AG04449 (cell line): ENCODE measurements around the gene SPACA7.

Experiments
- CTCF ChIA-PET: fragments of 350-600 bp; formaldehyde crosslinking; extraction: SDS; loops from one replicate; lab custom pipeline; 2021; ENCODE audit warnings: antibody characterized with exemption; lab: Yijun Ruan, JAX
- POLR2A ChIA-PET: fragments of 400-600, 350-600 bp; formaldehyde crosslinking; extraction: SDS; loops from one replicate; lab custom pipeline; 2020; ENCODE audit warnings: antibody characterized with exemption, inconsistent platforms; lab: Yijun Ruan, JAX
- DNase-seq: peaks from one replicate; pipeline ENCODE4 v3.0.0-alpha.2; 2010; ENCODE audit warnings: low read depth, low spot score
- H3K4me3 ChIP-seq: 2 replicates; pipeline ENCODE4 v1.5.1; 2011; ENCODE audit warnings: low read depth, mild to moderate bottlenecking, control low read depth, low read length
- CTCF ChIP-seq: IDR thresholded peaks from one replicate; pipeline ENCODE4 v1.5.1; 2011; ENCODE audit warnings: mild to moderate bottlenecking, moderate library complexity, low read length, control low read depth, inconsistent platforms; ENCODE audit not compliant: insufficient read depth; ENCODE audit errors: missing control alignments

Gene SPACA7

GRCh38 chr13:112348642-112349345, 27.4 kb upstream of the SPACA7 start:
- TF ChIP-seq CTCF, result no peak
- H3K4me3 ChIP-seq, result no peak overlapping the region
- ChIA-PET CTCF (no interaction called here), POLR2A (no interaction called here)
- DNase-seq, result no peak

GRCh38 chr13:112349681-112350080, 26.5 kb upstream of the SPACA7 start:
- no peak for TF ChIP-seq CTCF
- no peak overlapping the region for H3K4me3 ChIP-seq
- ChIA-PET CTCF (no interaction called here), POLR2A (no interaction called here)
- DNase-seq, result no peak

GRCh38 chr13:112350300-112350699, 25.9 kb upstream of the SPACA7 start:
- POLR2A ChIA-PET, result no interaction called here
- DNase-seq, result no peak
- TF ChIP-seq CTCF, result no peak
- CTCF ChIA-PET, result no interaction called here
- no peak overlapping the region for H3K4me3 ChIP-seq

GRCh38 chr13:112351825-112352224, 24.3 kb upstream of the SPACA7 start:
- ChIA-PET POLR2A (no interaction called here), CTCF (no interaction called here)
- DNase-seq, result no peak
- no peak overlapping the region for H3K4me3 ChIP-seq
- TF ChIP-seq CTCF, result no peak

GRCh38 chr13:112353856-112354255, 22.3 kb upstream of the SPACA7 start:
- ChIA-PET POLR2A (no interaction called here), CTCF (no interaction called here)
- no peak for DNase-seq
- TF ChIP-seq CTCF, result no peak
- H3K4me3 ChIP-seq, result no peak overlapping the region

- POLR2A ChIA-PET, result no interaction called here
- TF ChIP-seq CTCF, result no peak
- CTCF ChIA-PET, result no interaction called here
- H3K4me3 ChIP-seq, result no peak overlapping the region
- no peak for DNase-seq
Observed at GRCh38 chr13:112354330-112355273, 21.6 kb upstream of the SPACA7 start.
